ENCODE data around the gene SLC22A17.
"Not testable (repeated sequence)": the region's sequence is repeated elsewhere in the genome, so short reads cannot be mapped to it uniquely, and the experiment has no call there.

DNA sequence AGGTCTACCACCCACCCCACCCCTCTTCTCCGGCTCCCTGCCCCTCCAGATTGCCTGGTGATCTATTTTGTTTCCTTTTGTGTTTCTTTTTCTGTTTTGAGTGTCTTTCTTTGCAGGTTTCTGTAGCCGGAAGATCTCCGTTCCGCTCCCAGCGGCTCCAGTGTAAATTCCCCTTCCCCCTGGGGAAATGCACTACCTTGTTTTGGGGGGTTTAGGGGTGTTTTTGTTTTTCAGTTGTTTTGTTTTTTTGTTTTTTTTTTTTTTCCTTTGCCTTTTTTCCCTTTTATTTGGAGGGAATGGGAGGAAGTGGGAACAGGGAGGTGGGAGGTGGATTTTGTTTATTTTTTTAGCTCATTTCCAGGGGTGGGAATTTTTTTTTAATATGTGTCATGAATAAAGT is 26.9 kb downstream of the SLC22A17 start:
- TF ChIP-seq TEAD4 (CRISPR knock-in tag; IDR thresholded peaks at IDR 0.05); ESRRA (CRISPR knock-in tag; IDR thresholded peaks at IDR 0.05; ENCODE audit: borderline replicate concordance); TCF7 (CRISPR knock-in tag; IDR thresholded peaks at IDR 0.05; ENCODE audit: low read depth); GABPB1 (CRISPR knock-in tag; IDR thresholded peaks at IDR 0.05): not testable (repeated sequence)
- TF ChIP-seq, protein P1, sequence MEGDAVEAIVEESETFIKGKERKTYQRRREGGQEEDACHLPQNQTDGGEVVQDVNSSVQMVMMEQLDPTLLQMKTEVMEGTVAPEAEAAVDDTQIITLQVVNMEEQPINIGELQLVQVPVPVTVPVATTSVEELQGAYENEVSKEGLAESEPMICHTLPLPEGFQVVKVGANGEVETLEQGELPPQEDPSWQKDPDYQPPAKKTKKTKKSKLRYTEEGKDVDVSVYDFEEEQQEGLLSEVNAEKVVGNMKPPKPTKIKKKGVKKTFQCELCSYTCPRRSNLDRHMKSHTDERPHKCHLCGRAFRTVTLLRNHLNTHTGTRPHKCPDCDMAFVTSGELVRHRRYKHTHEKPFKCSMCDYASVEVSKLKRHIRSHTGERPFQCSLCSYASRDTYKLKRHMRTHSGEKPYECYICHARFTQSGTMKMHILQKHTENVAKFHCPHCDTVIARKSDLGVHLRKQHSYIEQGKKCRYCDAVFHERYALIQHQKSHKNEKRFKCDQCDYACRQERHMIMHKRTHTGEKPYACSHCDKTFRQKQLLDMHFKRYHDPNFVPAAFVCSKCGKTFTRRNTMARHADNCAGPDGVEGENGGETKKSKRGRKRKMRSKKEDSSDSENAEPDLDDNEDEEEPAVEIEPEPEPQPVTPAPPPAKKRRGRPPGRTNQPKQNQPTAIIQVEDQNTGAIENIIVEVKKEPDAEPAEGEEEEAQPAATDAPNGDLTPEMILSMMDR (IDR thresholded peaks at IDR 0.05), result not testable (repeated sequence)
